GM12878 (cell line): Measurements from ENCODE around the gene ARPC1B.

ENCODE experiments used
- GABPA ChIP-seq: IDR thresholded peaks from 2 replicates; pipeline ENCODE4 v1.6.1; 2014; ENCODE audit warnings: antibody characterized with exemption, low read depth, mild to moderate bottlenecking, inconsistent platforms
- POLR2A ChIP-seq: IDR thresholded peaks from 2 replicates; pipeline ENCODE4 v1.6.1; 2011; ENCODE audit warnings: low read depth, mild to moderate bottlenecking, low read length
- SMAD1 ChIP-seq: fragments of 450-650 bp; IDR thresholded peaks from 2 replicates; pipeline ENCODE4 v1.6.1; 2018; ENCODE audit warnings: mild to moderate bottlenecking, low read depth; ENCODE audit not compliant: partially characterized antibody
- SMC3 ChIP-seq: IDR thresholded peaks from 2 replicates; pipeline ENCODE4 v1.6.1; 2011; ENCODE audit warnings: low read length, improper control_type of control experiment, borderline replicate concordance
- YY1 ChIP-seq: IDR thresholded peaks from 2 replicates; pipeline ENCODE4 v1.6.1; 2011; ENCODE audit warnings: low read depth, mild to moderate bottlenecking, low read length

DNA sequence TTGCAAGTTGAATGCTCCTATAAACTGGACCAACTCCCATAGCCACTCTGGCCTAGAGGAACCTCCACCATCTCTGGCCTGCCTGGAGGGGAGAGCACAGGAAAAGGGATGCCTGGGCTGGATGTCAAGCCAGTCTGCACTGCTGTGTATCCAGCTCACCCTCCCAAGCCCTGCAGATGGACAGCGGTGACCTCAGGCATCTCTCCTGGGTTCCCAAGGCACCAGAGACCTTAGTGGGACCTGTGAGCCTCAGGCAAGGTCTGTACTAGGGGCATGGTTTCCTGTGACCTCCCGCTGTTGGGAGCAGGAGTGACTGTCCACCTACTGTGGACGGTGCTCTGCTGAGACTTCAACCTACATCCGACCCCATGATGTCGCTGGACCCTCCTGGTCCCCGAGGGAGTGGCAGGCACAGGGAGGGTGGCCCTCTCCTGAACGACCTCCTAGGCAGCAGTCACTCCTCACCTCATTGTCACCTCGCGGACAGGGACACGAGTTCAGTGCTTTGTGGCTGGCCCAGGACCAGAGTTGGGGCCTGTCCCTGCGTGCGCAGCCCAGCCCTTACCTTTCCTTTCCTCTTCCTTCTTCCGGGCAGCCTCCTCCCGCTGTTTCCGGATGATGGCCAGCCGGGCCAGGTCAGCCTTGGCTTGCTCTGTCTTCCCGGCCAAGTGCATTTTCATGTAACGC lies 22.9 kb downstream of the ARPC1B start:
- TF ChIP-seq SMAD1 (no peak), POLR2A (peak; percentile 77), YY1 (no peak), GABPA (no peak), SMC3 (no peak)
